Trophoblast cell (in vitro differentiated cells and primary cell): ENCODE measurements around the gene SPI1.

Experiments used
- DNase-seq, 2 donors: peaks; one replicate each; pipeline ENCODE4 v3.0.0-alpha.2; 2016
- H2AFZ ChIP-seq: 2 replicates; pipeline ENCODE4 v1.6.1; 2013; ENCODE audit warnings: low read length, moderate library complexity, mild to moderate bottlenecking; ENCODE audit not compliant: insufficient read depth, poor library complexity
- H2AK5ac ChIP-seq: 2 replicates; pipeline ENCODE4 v1.6.1; 2013; ENCODE audit warnings: mild to moderate bottlenecking, low read length
- H2BK120ac ChIP-seq: 2 replicates; pipeline ENCODE4 v1.6.1; 2013; ENCODE audit warnings: low read length, mild to moderate bottlenecking, moderate library complexity; ENCODE audit not compliant: insufficient read depth, poor library complexity
- H2BK12ac ChIP-seq: 2 replicates; pipeline ENCODE4 v1.6.1; 2013; ENCODE audit warnings: mild to moderate bottlenecking, low read length, moderate library complexity
- H2BK5ac ChIP-seq: 2 replicates; pipeline ENCODE4 v1.6.1; 2013; ENCODE audit warnings: low read length, low read depth, moderate library complexity, mild to moderate bottlenecking; ENCODE audit not compliant: poor library complexity
- H3K14ac ChIP-seq: 2 replicates; pipeline ENCODE4 v1.6.1; 2013; ENCODE audit warnings: mild to moderate bottlenecking, low read length
- H3K18ac ChIP-seq: 2 replicates; pipeline ENCODE4 v1.6.1; 2013; ENCODE audit warnings: mild to moderate bottlenecking, low read length
- H3K23ac ChIP-seq: 2 replicates; pipeline ENCODE4 v1.6.1; 2013; ENCODE audit warnings: low read length
- H3K27ac ChIP-seq: 2 replicates; pipeline ENCODE4 v1.5.1; 2013; ENCODE audit warnings: low read depth, mild to moderate bottlenecking, inconsistent platforms, low read length, moderate library complexity
- H3K27me3 ChIP-seq: 2 replicates; pipeline ENCODE4 v1.6.1; 2013; ENCODE audit warnings: inconsistent platforms, mild to moderate bottlenecking, low read length, moderate library complexity; ENCODE audit not compliant: insufficient read depth
- H3K36me3 ChIP-seq, 2 experiments: 1 replicate in 1 of 2; 2 replicates in 1 of 2; pipeline ENCODE4 v1.6.1; 2013; ENCODE audit warnings: low read length in 2 of 2, mild to moderate bottlenecking in 2 of 2, moderate library complexity in 1 of 2; ENCODE audit not compliant: insufficient read depth in 2 of 2, control insufficient read depth in 1 of 2
- H3K4ac ChIP-seq: 2 replicates; pipeline ENCODE4 v1.6.1; 2013; ENCODE audit warnings: low read depth, mild to moderate bottlenecking, low read length, moderate library complexity
- H3K4me1 ChIP-seq, 2 experiments: 1 replicate in 1 of 2; 2 replicates in 1 of 2; pipeline ENCODE4 v1.6.1; 2013; ENCODE audit warnings: low read length in 2 of 2, mild to moderate bottlenecking in 2 of 2, moderate library complexity in 1 of 2; ENCODE audit not compliant: insufficient read depth in 2 of 2, control insufficient read depth in 1 of 2
- H3K4me2 ChIP-seq: 2 replicates; pipeline ENCODE4 v1.6.1; 2013; ENCODE audit warnings: inconsistent platforms, mild to moderate bottlenecking, low read length, moderate library complexity
- H3K4me3 ChIP-seq: 2 replicates; pipeline ENCODE4 v1.5.1; 2013; ENCODE audit warnings: mild to moderate bottlenecking, low read depth, low read length, inconsistent platforms
- H3K79me1 ChIP-seq: one replicate; pipeline ENCODE4 v1.6.1; 2013; ENCODE audit warnings: low read length
- H3K79me2 ChIP-seq: 2 replicates; pipeline ENCODE4 v1.6.1; 2013; ENCODE audit warnings: low read length, mild to moderate bottlenecking; ENCODE audit not compliant: control insufficient read depth, insufficient read depth, poor library complexity
- H3K9ac ChIP-seq: 2 replicates; pipeline ENCODE4 v1.6.1; 2013; ENCODE audit warnings: mild to moderate bottlenecking, low read length
- H3K9me3 ChIP-seq: 2 replicates; pipeline ENCODE4 v1.6.1; 2013; ENCODE audit warnings: low read depth, mild to moderate bottlenecking, control low read depth, inconsistent platforms, low read length; ENCODE audit not compliant: insufficient read depth
- H4K12ac ChIP-seq: 2 replicates; pipeline ENCODE4 v1.6.1; 2013; ENCODE audit warnings: low read depth, mild to moderate bottlenecking, low read length, moderate library complexity
- H4K8ac ChIP-seq: 2 replicates; pipeline ENCODE4 v1.6.1; 2013; ENCODE audit warnings: low read depth, mild to moderate bottlenecking, low read length, moderate library complexity
- H4K91ac ChIP-seq: one replicate; pipeline ENCODE4 v1.6.1; 2013; ENCODE audit warnings: low read depth, mild to moderate bottlenecking, low read length, moderate library complexity
- WGBS: extraction: QIAGEN DNeasy Blood & Tissue Kit; methylation state at CpG from one replicate; pipeline ENCODE4 v1.1.7; 2013; ENCODE audit warnings: missing lambda C conversion rate; ENCODE audit not compliant: insufficient read length, insufficient coverage; ENCODE audit errors: extremely low coverage; 5-methylcytosine and 5-hydroxymethylcytosine counted together

Gene SPI1

DNA sequence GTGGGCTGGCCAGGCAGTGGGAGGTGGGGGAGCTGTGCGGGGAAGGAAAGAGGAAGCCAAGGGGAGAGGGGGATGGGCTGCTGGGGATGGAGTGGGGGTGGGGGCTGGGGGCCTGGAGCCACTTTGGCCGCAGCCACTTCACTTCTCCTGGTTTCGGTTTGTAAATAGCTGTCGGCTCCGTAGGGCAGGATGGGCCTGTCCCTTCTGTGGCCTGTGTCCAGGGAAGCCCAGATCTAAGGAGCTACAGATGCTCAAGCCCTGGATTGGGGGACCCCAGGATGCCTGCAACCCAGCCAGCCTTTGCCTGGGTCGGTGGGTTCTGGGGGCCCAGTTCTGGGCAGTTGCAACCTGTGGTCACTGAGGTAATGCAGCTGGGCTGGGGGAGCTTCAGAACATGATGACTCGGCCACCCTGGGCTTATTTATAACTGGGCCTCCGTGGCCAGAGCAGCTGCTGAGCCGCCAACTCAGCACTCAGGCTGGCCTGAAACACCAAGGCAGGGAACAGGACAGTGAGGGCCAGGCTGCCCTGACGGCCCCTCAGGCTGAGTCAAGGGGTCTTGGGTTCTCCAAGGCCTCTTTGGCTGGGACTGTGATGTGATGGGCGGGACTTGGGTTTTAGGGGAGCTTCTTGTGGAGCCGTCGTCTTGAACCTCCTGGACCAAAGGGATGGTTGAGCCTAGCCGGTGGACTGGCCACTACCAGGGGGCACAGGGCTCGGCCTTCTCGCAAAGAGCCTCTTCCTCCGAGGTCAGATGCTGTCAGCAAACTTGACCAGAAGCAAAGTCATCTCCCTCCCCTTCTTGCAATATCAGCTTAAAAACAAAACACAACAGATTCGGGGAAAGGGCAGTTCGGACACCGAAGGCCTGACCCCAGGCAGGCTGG lies 15.1 kb upstream of the SPI1 start:
- H3K9ac ChIP-seq, result no peak overlapping the region
- H3K79me2 ChIP-seq, result no peaks in the 10 kb centered on the region
- no peak overlapping the region for H2BK12ac ChIP-seq
- H4K8ac ChIP-seq, result no peak overlapping the region
- H4K91ac ChIP-seq, result no peak overlapping the region
- no peaks in the 10 kb centered on the region for H3K79me1 ChIP-seq
- H3K4me3 ChIP-seq, result no peak overlapping the region
- H3K23ac ChIP-seq, result no peak overlapping the region
- H2AFZ ChIP-seq, result no peak overlapping the region
- H4K12ac ChIP-seq, result no peak overlapping the region
- WGBS, result no CpG with 5 or more reads among the region's 20 CpGs
- H3K27me3 ChIP-seq, result no peaks in the 10 kb centered on the region
- no peak overlapping the region for H2BK5ac ChIP-seq
- no peak overlapping the region for H2AK5ac ChIP-seq
- H3K14ac ChIP-seq, result no peak overlapping the region
- H3K9me3 ChIP-seq, result no peaks in the 10 kb centered on the region
- no peaks in the 10 kb centered on the region for H3K36me3 ChIP-seq
- no peak overlapping the region for H3K4ac ChIP-seq
- no peaks in the 10 kb centered on the region for H3K4me1 ChIP-seq
- no peak overlapping the region for H3K18ac ChIP-seq
- DNase-seq, result peak in 1 of 2 donors; percentile 15
- no peak overlapping the region for H3K27ac ChIP-seq
- no peak overlapping the region for H2BK120ac ChIP-seq
- no peak overlapping the region for H3K4me2 ChIP-seq

DNA sequence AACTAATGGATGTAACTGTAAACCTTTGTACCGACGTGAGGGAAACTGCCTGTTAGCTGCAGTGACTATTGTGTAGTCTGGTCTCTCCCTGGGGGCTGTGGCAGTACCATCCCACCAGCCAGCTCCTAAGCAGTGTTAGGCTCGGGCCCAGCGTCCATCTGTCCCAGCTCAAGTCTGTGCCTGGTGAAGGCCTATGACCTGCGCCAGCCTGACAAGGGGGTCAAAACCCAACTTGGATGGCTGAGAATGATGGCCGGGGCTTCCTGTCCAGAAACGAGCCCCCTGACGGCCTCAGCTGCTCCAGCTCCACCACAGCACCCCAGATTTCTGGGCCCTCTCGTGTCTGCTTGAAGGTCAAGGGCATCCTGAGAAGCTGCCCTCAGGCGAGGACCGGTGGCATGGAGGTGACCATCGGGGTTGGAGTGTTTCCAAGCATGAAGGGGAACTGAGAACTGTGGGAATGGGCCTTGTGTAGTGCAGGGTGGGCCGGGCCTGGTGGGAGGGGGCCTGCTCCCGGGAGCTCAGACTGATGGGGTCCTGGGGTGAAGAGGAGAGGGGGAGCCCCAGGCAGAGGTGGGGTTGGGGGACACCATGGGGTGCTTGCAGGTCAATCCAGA lies 14.3 kb upstream of the SPI1 start:
- no peak overlapping the region for H2BK12ac ChIP-seq
- H4K12ac ChIP-seq, result no peak overlapping the region
- no peak overlapping the region for H3K4me3 ChIP-seq
- no peak overlapping the region for H2BK5ac ChIP-seq
- H3K36me3 ChIP-seq, result no peaks in the 10 kb centered on the region
- H3K27me3 ChIP-seq, result no peaks in the 10 kb centered on the region
- no peak overlapping the region for H3K14ac ChIP-seq
- no peak overlapping the region for H3K27ac ChIP-seq
- H4K8ac ChIP-seq, result no peak overlapping the region
- H3K9ac ChIP-seq, result no peak overlapping the region
- no peak overlapping the region for H3K4me2 ChIP-seq
- DNase-seq, result no peak
- H2AK5ac ChIP-seq, result no peak overlapping the region
- no peak overlapping the region for H4K91ac ChIP-seq
- WGBS, result no CpG with 5 or more reads among the region's 14 CpGs
- H3K79me2 ChIP-seq, result no peaks in the 10 kb centered on the region
- H3K4me1 ChIP-seq, result no peaks in the 10 kb centered on the region
- no peak overlapping the region for H3K4ac ChIP-seq
- no peak overlapping the region for H2AFZ ChIP-seq
- no peaks in the 10 kb centered on the region for H3K9me3 ChIP-seq
- no peak overlapping the region for H3K18ac ChIP-seq
- H2BK120ac ChIP-seq, result no peak overlapping the region
- H3K23ac ChIP-seq, result no peak overlapping the region
- H3K79me1 ChIP-seq, result no peaks in the 10 kb centered on the region

DNA sequence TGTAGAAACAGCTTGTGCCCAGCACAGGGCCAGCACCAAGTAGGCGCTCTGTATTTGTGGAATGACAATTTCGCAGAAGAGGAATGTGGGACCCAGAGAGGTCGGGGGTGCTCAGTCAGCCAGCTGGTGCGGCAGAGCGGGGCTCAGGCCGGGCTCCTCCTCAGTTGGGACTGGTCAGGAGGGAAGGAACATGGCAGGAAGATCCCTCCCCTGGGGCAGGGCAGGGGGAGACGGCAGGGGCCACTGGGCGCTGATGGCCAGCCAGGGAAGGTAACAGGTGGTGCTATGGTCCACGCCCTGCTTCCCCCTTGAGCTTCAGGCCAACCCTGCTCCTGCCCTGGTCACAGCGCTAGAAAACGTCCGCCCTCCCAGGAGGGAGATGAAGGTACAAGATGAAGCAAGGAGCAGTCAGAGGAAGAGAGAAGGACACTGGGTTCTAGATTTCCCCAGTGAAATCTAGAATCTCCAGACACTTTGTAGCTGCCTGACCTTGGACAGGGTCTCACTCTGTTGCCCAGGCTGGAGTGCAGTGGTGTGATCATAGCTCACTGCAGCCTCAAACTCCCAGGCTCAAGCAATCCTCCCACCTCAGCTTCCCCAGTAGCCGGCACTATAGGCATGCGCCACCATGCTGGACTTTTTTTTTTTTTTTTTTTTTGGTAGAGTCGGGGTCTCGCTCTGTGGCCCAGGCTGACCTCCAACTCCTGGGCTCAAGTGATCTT lies 13.5 kb upstream of the SPI1 start:
- H2BK12ac ChIP-seq, result no peak overlapping the region
- H3K18ac ChIP-seq, result no peak overlapping the region
- H3K23ac ChIP-seq, result no peak overlapping the region
- no peaks in the 10 kb centered on the region for H3K4me1 ChIP-seq
- no peaks in the 10 kb centered on the region for H3K79me2 ChIP-seq
- H4K12ac ChIP-seq, result no peak overlapping the region
- H3K4me3 ChIP-seq, result peak overlapping the region; percentile 52
- no peak overlapping the region for H3K4me2 ChIP-seq
- no peak overlapping the region for H3K9ac ChIP-seq
- no peak for DNase-seq
- H3K27me3 ChIP-seq, result no peaks in the 10 kb centered on the region
- H4K91ac ChIP-seq, result no peak overlapping the region
- no peak overlapping the region for H3K14ac ChIP-seq
- H2AK5ac ChIP-seq, result no peak overlapping the region
- no peak overlapping the region for H4K8ac ChIP-seq
- H3K9me3 ChIP-seq, result no peaks in the 10 kb centered on the region
- H3K79me1 ChIP-seq, result no peaks in the 10 kb centered on the region
- H3K36me3 ChIP-seq, result no peaks in the 10 kb centered on the region
- H2BK5ac ChIP-seq, result no peak overlapping the region
- no CpG with 5 or more reads among the region's 16 CpGs for WGBS
- H3K4ac ChIP-seq, result no peak overlapping the region
- H2BK120ac ChIP-seq, result no peak overlapping the region
- H3K27ac ChIP-seq, result no peak overlapping the region
- H2AFZ ChIP-seq, result no peak overlapping the region

DNA sequence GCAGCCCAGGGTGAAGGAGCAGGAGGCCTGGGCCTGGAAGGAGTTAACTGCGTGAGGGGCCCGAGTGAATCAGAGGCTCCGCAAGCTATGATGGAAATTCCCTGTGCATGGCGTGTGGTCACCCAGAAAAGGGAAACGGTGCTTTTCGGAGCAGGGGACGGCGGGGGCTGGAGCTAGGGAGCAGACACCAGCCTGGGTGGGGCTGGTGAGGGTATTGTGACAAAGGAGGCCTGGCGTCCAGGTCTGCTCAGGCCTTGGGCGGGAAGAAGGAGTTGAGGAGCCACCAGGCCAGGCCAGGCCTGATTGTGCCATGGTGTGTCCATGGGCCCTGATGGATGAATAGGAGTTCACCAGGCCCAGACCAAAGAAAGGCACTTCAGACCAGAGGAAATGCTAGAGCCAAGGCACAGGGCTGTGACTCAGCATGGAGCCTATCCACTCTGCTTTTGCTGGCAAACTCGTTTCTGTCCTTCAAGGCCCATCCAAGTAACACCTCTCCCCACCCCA lies 12.8 kb upstream of the SPI1 start:
- Histone ChIP-seq H3K79me1 (no peaks in the 10 kb centered on the region), H3K18ac (no peak overlapping the region), H3K9me3 (no peaks in the 10 kb centered on the region), H3K4me3 (no peak overlapping the region), H3K36me3 (no peaks in the 10 kb centered on the region), H3K27me3 (no peaks in the 10 kb centered on the region), H3K4me1 (no peaks in the 10 kb centered on the region), H2BK120ac (no peak overlapping the region), H3K23ac (no peak overlapping the region), H2AFZ (no peak overlapping the region), H3K4me2 (no peak overlapping the region), H4K8ac (no peak overlapping the region), H2AK5ac (no peak overlapping the region), H4K12ac (no peak overlapping the region), H4K91ac (no peak overlapping the region), H3K79me2 (no peaks in the 10 kb centered on the region), H3K4ac (no peak overlapping the region), H3K27ac (no peak overlapping the region), H2BK5ac (no peak overlapping the region), H2BK12ac (no peak overlapping the region), H3K14ac (no peak overlapping the region), H3K9ac (no peak overlapping the region)
- peak in 1 of 2 donors; percentile 44 for DNase-seq
- WGBS, result no CpG with 5 or more reads among the region's 11 CpGs
